ENCODE results near the gene SIRT2.

- TF ChIP-seq POLR2A (IDR thresholded peaks at IDR 0.05) = no peak
- TF ChIP-seq, protein P1, sequence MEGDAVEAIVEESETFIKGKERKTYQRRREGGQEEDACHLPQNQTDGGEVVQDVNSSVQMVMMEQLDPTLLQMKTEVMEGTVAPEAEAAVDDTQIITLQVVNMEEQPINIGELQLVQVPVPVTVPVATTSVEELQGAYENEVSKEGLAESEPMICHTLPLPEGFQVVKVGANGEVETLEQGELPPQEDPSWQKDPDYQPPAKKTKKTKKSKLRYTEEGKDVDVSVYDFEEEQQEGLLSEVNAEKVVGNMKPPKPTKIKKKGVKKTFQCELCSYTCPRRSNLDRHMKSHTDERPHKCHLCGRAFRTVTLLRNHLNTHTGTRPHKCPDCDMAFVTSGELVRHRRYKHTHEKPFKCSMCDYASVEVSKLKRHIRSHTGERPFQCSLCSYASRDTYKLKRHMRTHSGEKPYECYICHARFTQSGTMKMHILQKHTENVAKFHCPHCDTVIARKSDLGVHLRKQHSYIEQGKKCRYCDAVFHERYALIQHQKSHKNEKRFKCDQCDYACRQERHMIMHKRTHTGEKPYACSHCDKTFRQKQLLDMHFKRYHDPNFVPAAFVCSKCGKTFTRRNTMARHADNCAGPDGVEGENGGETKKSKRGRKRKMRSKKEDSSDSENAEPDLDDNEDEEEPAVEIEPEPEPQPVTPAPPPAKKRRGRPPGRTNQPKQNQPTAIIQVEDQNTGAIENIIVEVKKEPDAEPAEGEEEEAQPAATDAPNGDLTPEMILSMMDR (IDR thresholded peaks at IDR 0.05) = no peak
These were observed 65.3 kb downstream of the SIRT2 start for GRCh38 chr19:38834104-38834490.
